Fibroblast of lung (primary cell): Measurements from ENCODE around the gene SERBP1.

ENCODE experiments used
- EZH2 ChIP-seq: IDR thresholded peaks from 2 replicates; pipeline ENCODE4 v1.5.1; 2012; ENCODE audit warnings: low read length, control low read depth, mild to moderate bottlenecking; ENCODE audit errors: missing control alignments
- TF ChIP-seq, protein P1 (sequence below), 2 donors: IDR thresholded peaks in 1 of 2; conservative IDR thresholded peaks in 1 of 2; 1 replicate in 1 of 2; 2 replicates in 1 of 2; pipeline ENCODE4 v1.5.1; 2011 to 2012; ENCODE audit warnings: low read length in 2 of 2, control low read depth in 1 of 2, inconsistent platforms in 1 of 2, low read depth in 1 of 2, mild to moderate bottlenecking in 1 of 2

DNA sequence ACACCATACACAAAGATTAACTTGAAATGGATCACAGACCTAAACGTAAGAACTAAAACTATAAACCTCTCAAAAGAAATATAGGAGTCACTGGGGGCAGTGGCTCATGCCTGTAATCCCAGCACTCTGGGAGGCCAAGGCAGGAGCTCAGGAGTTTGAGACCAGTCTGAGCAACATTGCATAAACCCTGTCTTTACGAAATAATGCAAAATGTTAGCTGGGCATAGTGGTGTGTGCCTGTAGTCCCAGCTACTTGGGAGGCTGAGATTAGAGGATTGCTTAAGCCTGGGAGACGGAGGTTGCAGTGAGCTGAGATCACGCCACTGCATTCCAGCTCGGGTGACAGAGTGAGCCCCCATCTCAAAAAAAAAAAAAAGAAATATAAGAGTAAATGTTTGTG is 46.7 kb upstream of the SERBP1 start:
- TF ChIP-seq, protein P1, sequence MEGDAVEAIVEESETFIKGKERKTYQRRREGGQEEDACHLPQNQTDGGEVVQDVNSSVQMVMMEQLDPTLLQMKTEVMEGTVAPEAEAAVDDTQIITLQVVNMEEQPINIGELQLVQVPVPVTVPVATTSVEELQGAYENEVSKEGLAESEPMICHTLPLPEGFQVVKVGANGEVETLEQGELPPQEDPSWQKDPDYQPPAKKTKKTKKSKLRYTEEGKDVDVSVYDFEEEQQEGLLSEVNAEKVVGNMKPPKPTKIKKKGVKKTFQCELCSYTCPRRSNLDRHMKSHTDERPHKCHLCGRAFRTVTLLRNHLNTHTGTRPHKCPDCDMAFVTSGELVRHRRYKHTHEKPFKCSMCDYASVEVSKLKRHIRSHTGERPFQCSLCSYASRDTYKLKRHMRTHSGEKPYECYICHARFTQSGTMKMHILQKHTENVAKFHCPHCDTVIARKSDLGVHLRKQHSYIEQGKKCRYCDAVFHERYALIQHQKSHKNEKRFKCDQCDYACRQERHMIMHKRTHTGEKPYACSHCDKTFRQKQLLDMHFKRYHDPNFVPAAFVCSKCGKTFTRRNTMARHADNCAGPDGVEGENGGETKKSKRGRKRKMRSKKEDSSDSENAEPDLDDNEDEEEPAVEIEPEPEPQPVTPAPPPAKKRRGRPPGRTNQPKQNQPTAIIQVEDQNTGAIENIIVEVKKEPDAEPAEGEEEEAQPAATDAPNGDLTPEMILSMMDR (conservative IDR thresholded peaks at IDR 0.05 in 1 of 2, IDR thresholded peaks at IDR 0.05 in 1 of 2; ENCODE audit: low read depth in 1 of 2, low read length in 2 of 2), result no peak
- TF ChIP-seq EZH2, result no peak
